ENCODE data around the gene LNPEP.

The LNPEP gene

GRCh38 chr5:96935559-96936430 is at the start of gene LNPEP:
LNPEP (plus strand) TSS chr5:96936080; CDS start chr5:96936156, 76 bp downstream.
- peak; percentile 88 for DNase-seq (ENCODE audit: low spot score)

GRCh38 chr5:96893342-96893741 is 42.5 kb upstream of the LNPEP start:
- DNase-seq (ENCODE audit: low spot score): no peak

GRCh38 chr5:96896276-96896675 is 39.6 kb upstream of the LNPEP start:
- DNase-seq (ENCODE audit: low spot score): no peak

- DNase-seq (ENCODE audit: low spot score): no peak
These were observed 39.1 kb upstream of the LNPEP start for GRCh38 chr5:96896806-96897205.

GRCh38 chr5:96901384-96901783 is 34.5 kb upstream of the LNPEP start:
- no peak for DNase-seq (ENCODE audit: low spot score)

GRCh38 chr5:96901841-96902240 is 34.0 kb upstream of the LNPEP start:
- no peak for DNase-seq (ENCODE audit: low spot score)

- no peak for DNase-seq (ENCODE audit: low spot score)
These were observed 33.0 kb upstream of the LNPEP start for GRCh38 chr5:96902876-96903275.

- DNase-seq (ENCODE audit: low spot score): no peak
These were observed 32.6 kb upstream of the LNPEP start for GRCh38 chr5:96903300-96903699.

GRCh38 chr5:96904054-96904931 is 31.6 kb upstream of the LNPEP start:
- DNase-seq (ENCODE audit: low spot score): no peak

GRCh38 chr5:96905864-96906263 is 30.0 kb upstream of the LNPEP start:
- DNase-seq (ENCODE audit: low spot score): no peak

GRCh38 chr5:96909003-96909402 is 26.9 kb upstream of the LNPEP start:
- DNase-seq (ENCODE audit: low spot score): no peak

- DNase-seq (ENCODE audit: low spot score): no peak
These were observed 26.4 kb upstream of the LNPEP start for GRCh38 chr5:96909435-96909834.

- DNase-seq (ENCODE audit: low spot score): no peak
These were observed 24.7 kb upstream of the LNPEP start for GRCh38 chr5:96911139-96911538.

- no peak for DNase-seq (ENCODE audit: low spot score)
These were observed 22.6 kb upstream of the LNPEP start for GRCh38 chr5:96913233-96913632.

GRCh38 chr5:96919754-96920197 is 16.1 kb upstream of the LNPEP start:
- no peak for DNase-seq (ENCODE audit: low spot score)

GRCh38 chr5:96920744-96921355 is 15.0 kb upstream of the LNPEP start:
- no peak for DNase-seq (ENCODE audit: low spot score)

GRCh38 chr5:96922499-96923244 is 13.2 kb upstream of the LNPEP start:
- no peak for DNase-seq (ENCODE audit: low spot score)

GRCh38 chr5:96924016-96924443 is 11.8 kb upstream of the LNPEP start:
- no peak for DNase-seq (ENCODE audit: low spot score)

GRCh38 chr5:96926276-96926675 is 9.6 kb upstream of the LNPEP start:
- no peak for DNase-seq (ENCODE audit: low spot score)

- no peak for DNase-seq (ENCODE audit: low spot score)
These were observed 8.9 kb upstream of the LNPEP start for GRCh38 chr5:96927008-96927407.

- no peak for DNase-seq (ENCODE audit: low spot score)
These were observed 6.8 kb upstream of the LNPEP start for GRCh38 chr5:96928931-96929708.

Measured in HuH-7 (cell line).